DND-41 (cell line): ENCODE data around the gene MINDY1.

Experiments
- ATAC-seq: fragments of 200-7000 bp; cut with Tn5 transposase; 3 replicates; pipeline ENCODE4 v1.9.1; 2021; ENCODE audit warnings: low read depth; ENCODE audit not compliant: insufficient read depth
- DNase-seq: peaks from one replicate; pipeline ENCODE4 v3.0.0-alpha.2; 2020
- H2AFZ ChIP-seq: 2 replicates; pipeline ENCODE4 v1.6.0; 2012; ENCODE audit warnings: low read depth, low read length
- H3K27ac ChIP-seq: 2 replicates; pipeline ENCODE4 v1.5.1; 2012; ENCODE audit warnings: low read length, inconsistent platforms
- H3K27me3 ChIP-seq: fragments of 200-600 bp; sonication (generic); 2 replicates; pipeline ENCODE4 v1.6.0; 2012; ENCODE audit warnings: low read length, mild to moderate bottlenecking, inconsistent platforms; ENCODE audit not compliant: insufficient read depth, poor library complexity
- H3K36me3 ChIP-seq: 2 replicates; pipeline ENCODE4 v1.5.1; 2012; ENCODE audit warnings: low read length, inconsistent platforms; ENCODE audit not compliant: insufficient read depth
- H3K4me1 ChIP-seq: 2 replicates; pipeline ENCODE4 v1.5.1; 2012; ENCODE audit warnings: mild to moderate bottlenecking, low read length; ENCODE audit not compliant: insufficient read depth
- H3K4me2 ChIP-seq: 2 replicates; pipeline ENCODE4 v1.6.0; 2012; ENCODE audit warnings: mild to moderate bottlenecking, moderate library complexity, low read length, inconsistent platforms; ENCODE audit not compliant: insufficient read depth
- H3K4me3 ChIP-seq, 2 experiments: fragments of 200-600 bp in 1 of 2; shearing (Covaris generic) in 1 of 2; 2 replicates each; pipeline ENCODE4 v1.5.1; 2012 to 2016; ENCODE audit warnings: inconsistent platforms in 2 of 2, low read length in 2 of 2, mild to moderate bottlenecking in 2 of 2, low read depth in 1 of 2, moderate library complexity in 1 of 2
- H3K79me2 ChIP-seq: 2 replicates; pipeline ENCODE4 v1.6.0; 2012; ENCODE audit warnings: low read length, inconsistent platforms; ENCODE audit not compliant: insufficient read depth
- H3K9ac ChIP-seq: 2 replicates; pipeline ENCODE4 v1.6.0; 2012; ENCODE audit warnings: low read depth, mild to moderate bottlenecking, inconsistent platforms, low read length, moderate library complexity
- H3K9me3 ChIP-seq: 2 replicates; pipeline ENCODE4 v1.5.1; 2012; ENCODE audit warnings: low read length, moderate library complexity, mild to moderate bottlenecking, inconsistent platforms; ENCODE audit not compliant: insufficient read depth, severe bottlenecking
- H4K20me1 ChIP-seq: 2 replicates; pipeline ENCODE4 v1.6.0; 2012; ENCODE audit warnings: low read length; ENCODE audit not compliant: insufficient read depth
- EZH2 ChIP-seq: IDR thresholded peaks from 3 replicates; pipeline ENCODE4 v1.6.1; 2012; ENCODE audit warnings: borderline replicate concordance, low read depth, mild to moderate bottlenecking, moderate library complexity, low read length, inconsistent platforms; ENCODE audit not compliant: severe bottlenecking
- TF ChIP-seq, protein P1 (sequence below): IDR thresholded peaks from 2 replicates; pipeline ENCODE4 v1.5.1; 2012; ENCODE audit warnings: borderline replicate concordance, low read length, moderate library complexity, mild to moderate bottlenecking; ENCODE audit not compliant: poor library complexity, severe bottlenecking; ENCODE audit errors: extremely low read depth

Gene MINDY1

GRCh38 chr1:150954708-150955107 lies 52.0 kb downstream of the MINDY1 start:
- no peak for ATAC-seq

More at GRCh38 chr1:150954708-150955107, 52.0 kb downstream of the MINDY1 start:
- Histone ChIP-seq H3K79me2 (no peaks in the 10 kb centered on the region), H3K27me3 (no peaks in the 10 kb centered on the region), H3K9me3 (no peaks in the 10 kb centered on the region), H3K9ac (no peak overlapping the region), H3K27ac (no peak overlapping the region), H3K4me1 (no peaks in the 10 kb centered on the region), H4K20me1 (no peaks in the 10 kb centered on the region), H3K4me3 (no peak overlapping the region), H2AFZ (no peak overlapping the region), H3K36me3 (peaks cover 76% of the 10 kb centered on the region), H3K4me2 (no peak overlapping the region)
- no peak for DNase-seq
- no peak for TF ChIP-seq EZH2
- TF ChIP-seq, protein P1, sequence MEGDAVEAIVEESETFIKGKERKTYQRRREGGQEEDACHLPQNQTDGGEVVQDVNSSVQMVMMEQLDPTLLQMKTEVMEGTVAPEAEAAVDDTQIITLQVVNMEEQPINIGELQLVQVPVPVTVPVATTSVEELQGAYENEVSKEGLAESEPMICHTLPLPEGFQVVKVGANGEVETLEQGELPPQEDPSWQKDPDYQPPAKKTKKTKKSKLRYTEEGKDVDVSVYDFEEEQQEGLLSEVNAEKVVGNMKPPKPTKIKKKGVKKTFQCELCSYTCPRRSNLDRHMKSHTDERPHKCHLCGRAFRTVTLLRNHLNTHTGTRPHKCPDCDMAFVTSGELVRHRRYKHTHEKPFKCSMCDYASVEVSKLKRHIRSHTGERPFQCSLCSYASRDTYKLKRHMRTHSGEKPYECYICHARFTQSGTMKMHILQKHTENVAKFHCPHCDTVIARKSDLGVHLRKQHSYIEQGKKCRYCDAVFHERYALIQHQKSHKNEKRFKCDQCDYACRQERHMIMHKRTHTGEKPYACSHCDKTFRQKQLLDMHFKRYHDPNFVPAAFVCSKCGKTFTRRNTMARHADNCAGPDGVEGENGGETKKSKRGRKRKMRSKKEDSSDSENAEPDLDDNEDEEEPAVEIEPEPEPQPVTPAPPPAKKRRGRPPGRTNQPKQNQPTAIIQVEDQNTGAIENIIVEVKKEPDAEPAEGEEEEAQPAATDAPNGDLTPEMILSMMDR = no peak
